ENCODE measurements around the gene LHFPL3. TPM values are rescaled to one million over a fixed set of nuclear protein-coding genes. Genes with fewer than 3 reads are reported as not detected.
"Not testable (repeated sequence)": the region's sequence is repeated elsewhere in the genome, so short reads cannot be mapped to it uniquely, and the experiment has no call there.

The LHFPL3 gene
- total RNA-seq, 2 donors from 2014 or later: not detected

GRCh38 chr7:104677587-104677986, 349.2 kb downstream of the LHFPL3 start:
- no peaks in the 10 kb centered on the region for H3K9me3 Mint-ChIP-seq
- no peak for DNase-seq (ENCODE audit: low spot score in 2 of 2)
- no peaks in the 10 kb centered on the region for H3K36me3 Mint-ChIP-seq
- H3K27ac Mint-ChIP-seq: no peak overlapping the region
- ATAC-seq: no peak

- Mint-ChIP-seq H3K36me3 (no peaks in the 10 kb centered on the region), H3K27ac (no peak overlapping the region), H3K9me3 (no peaks in the 10 kb centered on the region)
- DNase-seq (ENCODE audit: low spot score in 2 of 2) (no peak), ATAC-seq (no peak)
These were observed 350.7 kb downstream of the LHFPL3 start for GRCh38 chr7:104679085-104679484.

GRCh38 chr7:104686286-104686685, 357.9 kb downstream of the LHFPL3 start:
- ATAC-seq (no peak), DNase-seq (ENCODE audit: low spot score in 2 of 2) (no peak)
- Mint-ChIP-seq H3K36me3 (no peaks in the 10 kb centered on the region), H3K27ac (no peak overlapping the region), H3K9me3 (peaks cover 0 to 3% of the 10 kb centered on the region in 2 donors)

GRCh38 chr7:104694710-104695109, 366.3 kb downstream of the LHFPL3 start:
- DNase-seq (ENCODE audit: low spot score in 2 of 2) (no peak), ATAC-seq (no peak)
- Mint-ChIP-seq H3K9me3 (peaks cover 0 to 6% of the 10 kb centered on the region in 2 donors), H3K27ac (no peak overlapping the region), H3K36me3 (no peaks in the 10 kb centered on the region)

- DNase-seq (ENCODE audit: low spot score in 2 of 2) (no peak), ATAC-seq (no peak)
- H3K9me3 Mint-ChIP-seq: peaks cover 3 to 5% of the 10 kb centered on the region in 2 donors
- H3K27ac Mint-ChIP-seq: no peak overlapping the region
- no peaks in the 10 kb centered on the region for H3K36me3 Mint-ChIP-seq
These were observed 367.2 kb downstream of the LHFPL3 start for GRCh38 chr7:104695563-104695962.

- ATAC-seq: no peak
- Mint-ChIP-seq H3K9me3 (peaks cover 3 to 5% of the 10 kb centered on the region in 2 donors), H3K36me3 (no peaks in the 10 kb centered on the region), H3K27ac (no peak overlapping the region)
- DNase-seq (ENCODE audit: low spot score in 2 of 2): no peak
These were observed 371.9 kb downstream of the LHFPL3 start for GRCh38 chr7:104700336-104700735.

- H3K27ac Mint-ChIP-seq; H3K36me3 Mint-ChIP-seq; H3K9me3 Mint-ChIP-seq; ATAC-seq; DNase-seq (ENCODE audit: low spot score in 2 of 2): not testable (repeated sequence)
These were observed 392.6 kb downstream of the LHFPL3 start for GRCh38 chr7:104721027-104721426.

- no peak for ATAC-seq
- Mint-ChIP-seq H3K36me3 (no peaks in the 10 kb centered on the region), H3K9me3 (no peaks in the 10 kb centered on the region)
These were observed 394.6 kb downstream of the LHFPL3 start for GRCh38 chr7:104723001-104723400.

GRCh38 chr7:104758504-104758903, 430.1 kb downstream of the LHFPL3 start:
- DNase-seq (ENCODE audit: low spot score in 2 of 2): no peak
- ATAC-seq: no peak
- Mint-ChIP-seq H3K27ac (no peak overlapping the region), H3K36me3 (no peaks in the 10 kb centered on the region), H3K9me3 (no peaks in the 10 kb centered on the region)

More at GRCh38 chr7:104723001-104723400, 394.6 kb downstream of the LHFPL3 start:
- no peak for DNase-seq (ENCODE audit: low spot score in 2 of 2)
- H3K27ac Mint-ChIP-seq: no peak overlapping the region

- no peak overlapping the region for H3K27ac Mint-ChIP-seq
- H3K36me3 Mint-ChIP-seq: no peaks in the 10 kb centered on the region
- no peak for ATAC-seq
- no peaks in the 10 kb centered on the region for H3K9me3 Mint-ChIP-seq
- no peak for DNase-seq (ENCODE audit: low spot score in 2 of 2)
These were observed 433.5 kb downstream of the LHFPL3 start for GRCh38 chr7:104761892-104762291.

- H3K27ac Mint-ChIP-seq: no peak overlapping the region
- ATAC-seq: no peak
- H3K9me3 Mint-ChIP-seq: no peaks in the 10 kb centered on the region
- no peak for DNase-seq (ENCODE audit: low spot score in 2 of 2)
- H3K36me3 Mint-ChIP-seq: no peaks in the 10 kb centered on the region
These were observed 438.7 kb downstream of the LHFPL3 start for GRCh38 chr7:104767113-104767512.

- no peaks in the 10 kb centered on the region for H3K9me3 Mint-ChIP-seq
- no peak for DNase-seq (ENCODE audit: low spot score in 2 of 2)
- no peak overlapping the region for H3K27ac Mint-ChIP-seq
- ATAC-seq: no peak
- H3K36me3 Mint-ChIP-seq: no peaks in the 10 kb centered on the region
These were observed 439.6 kb downstream of the LHFPL3 start for GRCh38 chr7:104767826-104768536.

GRCh38 chr7:104772405-104773345, 444.3 kb downstream of the LHFPL3 start:
- H3K9me3 Mint-ChIP-seq: no peaks in the 10 kb centered on the region
- H3K27ac Mint-ChIP-seq: no peak overlapping the region
- no peak for ATAC-seq
- no peak for DNase-seq (ENCODE audit: low spot score in 2 of 2)
- H3K36me3 Mint-ChIP-seq: no peaks in the 10 kb centered on the region

GRCh38 chr7:104773796-104774195, 445.4 kb downstream of the LHFPL3 start:
- Mint-ChIP-seq H3K9me3 (no peaks in the 10 kb centered on the region), H3K27ac (no peak overlapping the region), H3K36me3 (no peaks in the 10 kb centered on the region)
- no peak for ATAC-seq
- DNase-seq (ENCODE audit: low spot score in 2 of 2): no peak

- H3K27ac Mint-ChIP-seq: no peak overlapping the region
- DNase-seq (ENCODE audit: low spot score in 2 of 2) (no peak), ATAC-seq (no peak)
- no peaks in the 10 kb centered on the region for H3K36me3 Mint-ChIP-seq
- no peaks in the 10 kb centered on the region for H3K9me3 Mint-ChIP-seq
These were observed 447.1 kb downstream of the LHFPL3 start for GRCh38 chr7:104775531-104775930.

- ATAC-seq (no peak), DNase-seq (ENCODE audit: low spot score in 2 of 2) (no peak)
- no peaks in the 10 kb centered on the region for H3K9me3 Mint-ChIP-seq
- no peaks in the 10 kb centered on the region for H3K36me3 Mint-ChIP-seq
- H3K27ac Mint-ChIP-seq: no peak overlapping the region
These were observed 448.9 kb downstream of the LHFPL3 start for GRCh38 chr7:104777301-104777800.

GRCh38 chr7:104779888-104780287, 451.5 kb downstream of the LHFPL3 start:
- Mint-ChIP-seq H3K36me3 (no peaks in the 10 kb centered on the region), H3K27ac (no peak overlapping the region), H3K9me3 (no peaks in the 10 kb centered on the region)
- DNase-seq (ENCODE audit: low spot score in 2 of 2) (no peak), ATAC-seq (no peak)
